GM20000 (cell line): ENCODE data around the gene IDE.
"Not testable (repeated sequence)": the region's sequence is repeated elsewhere in the genome, so short reads cannot be mapped to it uniquely, and the experiment has no call there.

ENCODE experiments used
- DNase-seq: peaks from one replicate; pipeline ENCODE4 v3.0.0; 2012; ENCODE audit warnings: low spot score
- CTCF ChIP-seq: IDR thresholded peaks from 2 replicates; pipeline ENCODE4 v1.5.1; 2012; ENCODE audit warnings: mild to moderate bottlenecking, control low read depth; ENCODE audit errors: extremely low read depth, missing control alignments

Gene IDE

GRCh38 chr10:92592761-92593618 lies 19.1 kb upstream of the IDE start, which contains the start of gene KIF11:
Gene KIF11 (plus strand): TSS chr10:92593130. CDS start chr10:92593376, 246 bp downstream.
- no peak for TF ChIP-seq CTCF
- DNase-seq: peak; percentile 93

GRCh38 chr10:92591550-92592022 lies 17.7 kb upstream of the IDE start:
- DNase-seq: peak; percentile 86
- TF ChIP-seq CTCF: no peak

GRCh38 chr10:92590623-92591549 lies 17.0 kb upstream of the IDE start:
- TF ChIP-seq CTCF: peak; percentile 16
- peak; percentile 54 for DNase-seq

GRCh38 chr10:92582347-92582746 lies 8.5 kb upstream of the IDE start:
- DNase-seq: not testable (repeated sequence)

GRCh38 chr10:92575961-92576360 lies 2.1 kb upstream of the IDE start:
- no peak for DNase-seq
- TF ChIP-seq CTCF: no peak

GRCh38 chr10:92574548-92575261 lies 812 bp upstream of the IDE start:
- peak; percentile 43 for DNase-seq
- TF ChIP-seq CTCF: no peak

GRCh38 chr10:92573091-92573797 lies 649 bp downstream of the IDE start:
- peak; percentile 40 for DNase-seq
- TF ChIP-seq CTCF: no peak
